Measurements from ENCODE around the gene IFNA5. TPM values are rescaled to one million over a fixed set of nuclear protein-coding genes. Genes with fewer than 3 reads are reported as not detected.

The IFNA5 gene
- polyA plus RNA-seq, 3 donors: not detected

GRCh38 chr9:21322911-21323461 is 17.9 kb upstream of the IFNA5 start:
- TF ChIP-seq CTCF (IDR thresholded peaks at IDR 0.05): no peak
- intact Hi-C loops (cut with micrococcal nuclease): loop anchor here in 1 of 2 donors (10.0 kb wide), 3 partner anchors 68 to 132 kb away; no protein-coding TSS in a partner anchor
- no peaks in the 10 kb centered on the region for H3K4me1 ChIP-seq (ENCODE audit: control insufficient read depth in 1 of 2, insufficient read depth in 2 of 2, low read length in 2 of 2)

GRCh38 chr9:21320465-21320864 is 15.4 kb upstream of the IFNA5 start:
- WGBS (ENCODE audit: insufficient coverage): no CpG with 5 or more reads among the region's 2 CpGs
- Mint-ChIP-seq H3K4me1 (peaks cover 21% of the 10 kb centered on the region), H3K4me3 (no peak overlapping the region), H3K27ac (peak overlapping the region in 1 of 7 donors; percentile 55), H3K36me3 (peaks cover 41% of the 10 kb centered on the region in 2 donors), H3K27me3 (ENCODE audit: low read depth in 3 of 3) (peaks cover 2 to 6% (median 3%) of the 10 kb centered on the region in 3 donors), H3K9me3 (peaks cover 0 to 3% (median 0%) of the 10 kb centered on the region in 7 donors)
- H2AFZ ChIP-seq (ENCODE audit: insufficient read depth, low read depth, low read length, poor library complexity, severe bottlenecking): no peak overlapping the region
- H3K27me3 ChIP-seq (ENCODE audit: control insufficient read depth in 2 of 2, insufficient read depth in 2 of 2, low read length in 2 of 2): peaks cover 0 to 7% of the 10 kb centered on the region in 2 donors
- no peak overlapping the region for H3K27ac ChIP-seq (ENCODE audit: low read depth in 1 of 2, low read length in 2 of 2)
- H3K9ac ChIP-seq (ENCODE audit: insufficient read depth, low read length, poor library complexity, severe bottlenecking): no peak overlapping the region
- DNase-seq: no peak
- intact Hi-C loops (cut with micrococcal nuclease): loop anchor here in 1 of 2 donors (10.0 kb wide), 3 partner anchors 66 to 134 kb away; no protein-coding TSS in a partner anchor
- no peaks in the 10 kb centered on the region for H3K9me3 ChIP-seq (replicated peaks in 1 of 2; ENCODE audit: control insufficient read depth in 1 of 2, insufficient read depth in 1 of 2, low read length in 2 of 2)
- no peak for TF ChIP-seq CTCF (IDR thresholded peaks at IDR 0.05)
- H3K36me3 ChIP-seq (replicated peaks in 1 of 2; ENCODE audit: control insufficient read depth in 1 of 2, insufficient read depth in 2 of 2, low read length in 2 of 2): peaks cover 20 to 50% of the 10 kb centered on the region in 2 donors
- H3K79me2 ChIP-seq (ENCODE audit: insufficient read depth, low read length): peaks cover under 1% of the 10 kb centered on the region
- H3K4me3 ChIP-seq (replicated peaks in 1 of 3; ENCODE audit: low read depth in 2 of 3, low read length in 3 of 3): no peak overlapping the region
- no peak overlapping the region for H3K4me2 ChIP-seq (replicated peaks; ENCODE audit: extremely low read depth, low read length, poor library complexity, severe bottlenecking)
- H4K20me1 ChIP-seq (ENCODE audit: insufficient read depth, low read length): peaks cover 28% of the 10 kb centered on the region
- no peaks in the 10 kb centered on the region for H3K4me1 ChIP-seq (ENCODE audit: control insufficient read depth in 1 of 2, insufficient read depth in 2 of 2, low read length in 2 of 2)

More at GRCh38 chr9:21322911-21323461, 17.9 kb upstream of the IFNA5 start:
- Histone ChIP-seq H3K27me3 (ENCODE audit: control insufficient read depth in 2 of 2, insufficient read depth in 2 of 2, low read length in 2 of 2) (no peaks in the 10 kb centered on the region), H3K79me2 (ENCODE audit: insufficient read depth, low read length) (peaks cover 18% of the 10 kb centered on the region), H3K9ac (ENCODE audit: insufficient read depth, low read length, poor library complexity, severe bottlenecking) (no peak overlapping the region), H3K4me2 (replicated peaks; ENCODE audit: extremely low read depth, low read length, poor library complexity, severe bottlenecking) (no peak overlapping the region), H3K9me3 (replicated peaks in 1 of 2; ENCODE audit: control insufficient read depth in 1 of 2, insufficient read depth in 1 of 2, low read length in 2 of 2) (no peaks in the 10 kb centered on the region), H4K20me1 (ENCODE audit: insufficient read depth, low read length) (peaks cover 53% of the 10 kb centered on the region), H3K4me3 (replicated peaks in 1 of 3; ENCODE audit: low read depth in 2 of 3, low read length in 3 of 3) (no peak overlapping the region), H3K27ac (ENCODE audit: low read depth in 1 of 2, low read length in 2 of 2) (no peak overlapping the region), H3K36me3 (replicated peaks in 1 of 2; ENCODE audit: control insufficient read depth in 1 of 2, insufficient read depth in 2 of 2, low read length in 2 of 2) (peaks cover 20 to 55% of the 10 kb centered on the region in 2 donors), H2AFZ (ENCODE audit: insufficient read depth, low read depth, low read length, poor library complexity, severe bottlenecking) (no peak overlapping the region)
- Mint-ChIP-seq H3K27me3 (ENCODE audit: low read depth in 3 of 3) (no peaks in the 10 kb centered on the region), H3K9me3 (peaks cover 0 to 3% (median 0%) of the 10 kb centered on the region in 7 donors), H3K36me3 (peaks cover 44 to 49% of the 10 kb centered on the region in 2 donors), H3K27ac (no peak overlapping the region), H3K4me1 (peaks cover 28% of the 10 kb centered on the region), H3K4me3 (no peak overlapping the region)
- no peak for DNase-seq
- 66% methylated on average over 5 of the region's 5 CpGs for WGBS (ENCODE audit: insufficient coverage)

Measured in CD14-positive monocyte (primary cell).